ENCODE measurements around the gene SORCS2. TPM values are rescaled to one million over a fixed set of nuclear protein-coding genes. Genes with fewer than 3 reads are reported as not detected.

SORCS2 gene
- total RNA-seq, 1 experiment from 2014 or later: 0.15 TPM

GRCh38 chr4:7448036-7448435 is 255.7 kb downstream of the SORCS2 start:
- Histone ChIP-seq H3K4me3 (ENCODE audit: low read depth in 2 of 2, low read length in 2 of 2) (no peak overlapping the region), H3K36me3 (ENCODE audit: control insufficient read depth, insufficient read depth, low read length) (no peaks in the 10 kb centered on the region), H3K4me1 (ENCODE audit: control insufficient read depth, insufficient read depth, low read length) (no peaks in the 10 kb centered on the region), H3K9me3 (ENCODE audit: control insufficient read depth, insufficient read depth, low read depth, low read length) (no peaks in the 10 kb centered on the region), H3K27me3 (ENCODE audit: control insufficient read depth, insufficient read depth, low read length) (no peaks in the 10 kb centered on the region), H3K27ac (ENCODE audit: low read length) (no peak overlapping the region)
- peak; percentile 46; the same call in 1 of the 2 replicates for ATAC-seq
- no TSS peak for BruUV-seq (replicated peaks)
- POLR2A ChIA-PET: no interaction called here
- in situ Hi-C loops (cut with HindIII; ENCODE audit: low pct_unique_long_range_greater_than_20kb, low sequenced_read_pairs) (no loop called here), intact Hi-C loops (cut with micrococcal nuclease; ENCODE audit: unreplicated experiment) (no loop called here)
- CTCF ChIA-PET: no interaction called here
- TF ChIP-seq POLR2AphosphoS5 (IDR thresholded peaks at IDR 0.05; ENCODE audit: low read depth, low read length) (no peak), SIN3A (IDR thresholded peaks at IDR 0.05; ENCODE audit: borderline replicate concordance, insufficient read depth, low read depth, low read length) (no peak), REST (IDR thresholded peaks at IDR 0.05; ENCODE audit: insufficient read depth in 1 of 2, low read depth in 2 of 2, low read length in 1 of 2) (no peak), TCF7L2 (IDR thresholded peaks at IDR 0.05; ENCODE audit: low read depth, low read length) (no peak)
- TF ChIP-seq, protein P1, sequence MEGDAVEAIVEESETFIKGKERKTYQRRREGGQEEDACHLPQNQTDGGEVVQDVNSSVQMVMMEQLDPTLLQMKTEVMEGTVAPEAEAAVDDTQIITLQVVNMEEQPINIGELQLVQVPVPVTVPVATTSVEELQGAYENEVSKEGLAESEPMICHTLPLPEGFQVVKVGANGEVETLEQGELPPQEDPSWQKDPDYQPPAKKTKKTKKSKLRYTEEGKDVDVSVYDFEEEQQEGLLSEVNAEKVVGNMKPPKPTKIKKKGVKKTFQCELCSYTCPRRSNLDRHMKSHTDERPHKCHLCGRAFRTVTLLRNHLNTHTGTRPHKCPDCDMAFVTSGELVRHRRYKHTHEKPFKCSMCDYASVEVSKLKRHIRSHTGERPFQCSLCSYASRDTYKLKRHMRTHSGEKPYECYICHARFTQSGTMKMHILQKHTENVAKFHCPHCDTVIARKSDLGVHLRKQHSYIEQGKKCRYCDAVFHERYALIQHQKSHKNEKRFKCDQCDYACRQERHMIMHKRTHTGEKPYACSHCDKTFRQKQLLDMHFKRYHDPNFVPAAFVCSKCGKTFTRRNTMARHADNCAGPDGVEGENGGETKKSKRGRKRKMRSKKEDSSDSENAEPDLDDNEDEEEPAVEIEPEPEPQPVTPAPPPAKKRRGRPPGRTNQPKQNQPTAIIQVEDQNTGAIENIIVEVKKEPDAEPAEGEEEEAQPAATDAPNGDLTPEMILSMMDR (IDR thresholded peaks at IDR 0.05): no peak
- no peak for DNase-seq (ENCODE audit: low read depth, low spot score)

GRCh38 chr4:7450775-7451433 is 258.6 kb downstream of the SORCS2 start:
- H3K36me3 ChIP-seq (ENCODE audit: control insufficient read depth, insufficient read depth, low read length): no peaks in the 10 kb centered on the region
- DNase-seq (ENCODE audit: low read depth, low spot score) (no peak), ATAC-seq (no peak)
- no peaks in the 10 kb centered on the region for H3K27me3 ChIP-seq (ENCODE audit: control insufficient read depth, insufficient read depth, low read length)
- ChIA-PET CTCF (no interaction called here), POLR2A (no interaction called here)
- H3K9me3 ChIP-seq (ENCODE audit: control insufficient read depth, insufficient read depth, low read depth, low read length): no peaks in the 10 kb centered on the region
- intact Hi-C loops (cut with micrococcal nuclease; ENCODE audit: unreplicated experiment): no loop called here
- no peak overlapping the region for H3K4me3 ChIP-seq (ENCODE audit: low read depth in 2 of 2, low read length in 2 of 2)
- no peaks in the 10 kb centered on the region for H3K4me1 ChIP-seq (ENCODE audit: control insufficient read depth, insufficient read depth, low read length)
- BruUV-seq (replicated peaks): no TSS peak
- TF ChIP-seq SIN3A (IDR thresholded peaks at IDR 0.05; ENCODE audit: borderline replicate concordance, insufficient read depth, low read depth, low read length) (no peak), POLR2AphosphoS5 (IDR thresholded peaks at IDR 0.05; ENCODE audit: low read depth, low read length) (no peak), REST (IDR thresholded peaks at IDR 0.05; ENCODE audit: insufficient read depth in 1 of 2, low read depth in 2 of 2, low read length in 1 of 2) (no peak)
- TF ChIP-seq, protein P1 (IDR thresholded peaks at IDR 0.05): no peak
- in situ Hi-C loops (cut with HindIII; ENCODE audit: low pct_unique_long_range_greater_than_20kb, low sequenced_read_pairs): no loop called here
- no peak overlapping the region for H3K27ac ChIP-seq (ENCODE audit: low read length)

Measured in Panc1 (cell line).